NCI-H1105 treated with DMSO at 0.1 percent for 48 hours (cell line): ENCODE measurements around the gene HRH1.
"Not testable (repeated sequence)": the region's sequence is repeated elsewhere in the genome, so short reads cannot be mapped to it uniquely, and the experiment has no call there.

ENCODE experiments used
- DNase-seq: peaks from one replicate; lab custom pipeline; 2025; lab: John Stamatoyannopoulos, UW

HRH1 gene

DNA sequence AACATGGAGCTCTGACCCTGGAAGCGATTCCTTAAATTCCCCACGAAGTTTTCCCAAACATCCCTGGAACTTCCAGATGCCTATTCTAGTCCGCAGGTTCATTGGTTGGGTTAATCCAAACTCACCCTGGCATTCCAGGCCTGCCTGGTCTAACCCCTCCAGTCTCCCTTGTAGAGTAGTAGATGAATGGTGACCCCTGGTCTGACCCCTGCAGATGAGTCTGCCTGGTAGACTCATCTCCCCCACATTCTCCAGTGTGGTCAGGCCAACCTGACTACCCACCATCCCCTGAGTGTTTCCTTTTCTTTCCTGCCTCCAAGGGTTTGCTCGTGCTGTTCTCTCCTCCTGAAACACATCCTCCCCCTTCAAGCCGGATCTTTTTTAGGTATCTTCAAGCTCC is 10.8 kb upstream of the HRH1 start:
- DNase-seq: no peak

DNA sequence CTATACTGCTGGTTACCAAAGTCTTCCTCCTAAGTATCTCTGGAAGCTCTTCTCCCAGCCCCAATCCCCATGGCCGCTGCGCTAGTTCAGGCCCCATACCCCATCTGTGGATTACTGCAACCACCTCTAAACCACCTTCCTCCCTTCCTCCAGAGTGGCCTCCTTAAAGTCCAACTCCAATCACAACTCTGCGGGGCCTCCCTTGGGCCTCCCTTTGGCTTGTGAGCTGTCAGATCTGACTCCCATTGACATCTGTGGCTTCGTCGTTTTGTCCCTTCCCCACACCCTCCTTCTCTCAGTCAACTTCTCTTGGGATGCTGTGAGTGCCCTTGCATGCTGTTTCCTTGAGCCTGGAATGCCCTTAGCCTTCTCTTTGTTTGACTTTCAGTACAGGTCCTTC is 9.3 kb upstream of the HRH1 start:
- no peak for DNase-seq

DNA sequence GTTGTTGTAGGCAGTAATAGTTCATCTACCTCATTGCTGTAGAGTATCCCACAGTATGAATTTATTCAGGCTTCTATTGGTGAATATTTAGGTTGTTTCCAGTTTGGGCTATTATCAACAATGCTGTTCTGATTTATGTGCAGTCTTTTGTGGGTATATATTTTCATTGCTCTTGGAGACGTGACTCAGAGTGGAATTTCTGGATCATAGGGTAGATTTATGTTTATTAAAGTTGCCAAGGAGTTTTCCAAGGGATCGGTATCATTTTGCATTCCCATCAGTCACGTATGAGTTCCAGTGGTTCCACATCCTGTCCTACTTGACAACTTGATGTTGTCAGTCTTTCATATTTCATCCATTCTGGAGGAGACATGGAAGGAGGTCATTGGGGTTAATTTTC is 8.4 kb upstream of the HRH1 start:
- DNase-seq: no peak

DNA sequence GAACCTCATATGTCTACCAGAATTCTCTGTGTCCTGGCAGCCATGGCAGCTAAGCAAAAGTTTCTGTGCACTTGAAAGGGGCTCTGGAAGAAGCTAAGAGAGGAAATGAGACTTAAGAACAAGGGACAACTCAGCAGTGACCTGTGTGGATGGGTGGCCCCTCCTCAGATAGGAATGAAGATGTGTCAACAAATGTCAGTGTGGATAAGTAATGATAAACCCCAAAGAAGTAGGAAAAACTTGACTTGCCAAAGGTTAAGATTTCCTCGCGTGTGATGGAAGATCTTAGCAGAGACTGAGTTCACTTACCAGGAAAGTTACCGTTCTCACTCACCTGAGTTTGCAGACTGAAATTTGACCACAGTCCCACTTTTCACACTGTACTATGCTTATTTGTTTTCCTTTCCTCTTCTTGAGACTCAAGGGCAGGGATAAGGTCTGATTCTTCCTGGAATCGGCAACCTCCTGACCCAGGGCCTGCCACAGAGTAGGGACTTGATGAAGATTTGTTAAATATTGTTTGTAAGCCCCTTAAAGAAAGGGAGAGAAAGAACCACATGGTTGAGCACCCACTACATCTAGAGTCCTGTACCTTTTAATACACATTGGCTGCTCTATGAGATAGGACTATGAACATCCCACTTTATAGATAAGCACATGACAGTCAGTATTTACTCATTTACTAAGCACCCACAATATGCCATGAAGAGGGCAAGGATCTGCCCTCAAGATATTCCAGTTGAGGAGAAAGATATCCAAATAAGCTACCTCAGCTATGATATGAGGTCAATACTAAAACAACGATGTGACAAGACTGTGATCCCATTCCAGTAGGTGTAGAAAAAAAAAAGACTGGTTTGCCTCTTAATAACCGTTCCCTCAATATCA is 7.3 kb upstream of the HRH1 start:
- DNase-seq: no peak

DNA sequence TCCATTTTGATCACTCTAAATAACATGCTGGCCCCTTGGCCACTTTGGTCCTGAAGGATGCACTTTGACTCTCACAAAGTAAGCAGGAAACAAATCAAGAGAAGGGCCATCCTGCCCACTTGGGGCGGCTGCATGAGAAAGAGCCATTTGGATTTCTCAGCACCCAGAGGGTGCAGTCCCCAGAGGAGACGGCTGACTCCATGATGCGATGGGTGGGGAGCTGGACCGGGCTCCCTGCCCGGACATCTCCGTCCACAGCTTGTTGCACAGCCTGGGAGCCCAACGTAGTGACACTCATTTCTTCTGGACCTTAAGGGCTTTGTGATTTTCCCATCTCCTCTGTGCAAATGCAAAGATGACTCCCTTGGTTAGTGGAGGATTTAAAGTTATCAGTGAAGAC is 4.0 kb upstream of the HRH1 start:
- no peak for DNase-seq

DNA sequence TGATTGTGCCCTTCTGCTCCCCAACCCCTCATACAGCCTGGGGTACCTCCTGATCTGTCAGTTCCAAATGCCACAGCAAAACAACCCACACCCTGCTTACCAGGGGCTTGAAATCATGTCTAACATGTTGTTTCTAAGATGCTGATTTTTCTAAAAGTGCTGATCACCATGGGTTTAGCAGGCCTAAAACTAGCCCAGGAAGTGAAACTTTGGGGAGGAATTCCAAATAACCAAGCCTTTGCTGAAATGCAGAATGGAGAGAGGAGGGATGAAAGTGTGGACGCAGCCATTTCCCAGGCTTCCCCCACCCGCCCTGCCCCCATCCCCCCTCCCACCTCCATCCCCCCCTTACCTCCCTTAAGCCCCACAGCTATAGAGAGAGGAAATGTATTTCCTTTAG is 2.0 kb upstream of the HRH1 start:
- no peak for DNase-seq

DNA sequence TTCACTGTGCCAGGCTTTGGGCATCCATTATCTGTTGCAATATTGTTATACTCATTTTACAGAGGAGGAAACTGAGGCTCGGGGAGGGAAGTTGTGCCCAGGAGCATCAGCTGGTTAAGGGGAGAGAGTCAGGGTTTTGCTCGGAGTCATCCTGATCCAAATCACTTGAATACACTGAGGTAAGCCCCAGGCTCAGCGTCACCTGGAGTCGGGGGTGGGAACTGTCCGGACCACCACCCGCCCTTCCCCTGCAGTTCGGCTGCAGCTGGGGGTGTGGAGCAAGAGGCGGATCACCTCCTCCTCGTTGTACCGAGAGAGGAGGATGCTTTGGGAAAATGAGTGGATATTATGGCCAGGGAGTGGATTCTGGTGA is 646 bp downstream of the HRH1 start:
- no peak for DNase-seq

DNA sequence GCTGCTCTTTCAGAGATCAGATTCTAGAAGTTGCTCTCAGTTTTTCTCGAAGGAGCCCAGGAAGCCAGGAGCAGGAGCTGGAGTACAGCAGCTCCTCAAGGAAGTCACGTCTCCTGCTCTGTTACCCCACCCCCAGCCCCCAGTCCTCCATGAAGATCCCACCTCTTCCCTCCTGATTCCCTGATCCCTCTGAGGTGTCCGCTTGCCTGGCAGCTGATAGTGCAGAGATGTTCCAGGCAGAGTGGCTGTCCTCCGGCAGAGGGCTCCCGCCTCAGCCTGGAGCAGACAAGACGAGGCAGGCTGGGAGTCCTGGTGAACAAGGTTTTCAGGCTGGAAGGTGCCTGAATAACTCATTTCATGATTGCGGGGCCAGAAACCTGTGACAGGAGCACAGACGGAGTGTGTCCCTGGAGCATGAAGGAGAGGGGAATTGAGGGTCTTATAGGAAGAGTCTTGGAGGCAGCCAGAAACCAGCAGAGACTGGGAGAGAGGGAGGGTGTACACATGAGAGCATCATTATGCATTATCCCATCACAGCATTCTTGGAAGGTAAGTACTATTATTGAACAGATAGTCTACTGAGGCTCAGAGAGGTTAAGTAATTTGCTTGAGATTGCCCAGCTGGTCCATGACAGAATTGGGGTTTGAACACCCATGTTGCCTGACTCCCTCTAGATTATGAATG is 1.2 kb downstream of the HRH1 start:
- DNase-seq: peak; percentile 57

DNA sequence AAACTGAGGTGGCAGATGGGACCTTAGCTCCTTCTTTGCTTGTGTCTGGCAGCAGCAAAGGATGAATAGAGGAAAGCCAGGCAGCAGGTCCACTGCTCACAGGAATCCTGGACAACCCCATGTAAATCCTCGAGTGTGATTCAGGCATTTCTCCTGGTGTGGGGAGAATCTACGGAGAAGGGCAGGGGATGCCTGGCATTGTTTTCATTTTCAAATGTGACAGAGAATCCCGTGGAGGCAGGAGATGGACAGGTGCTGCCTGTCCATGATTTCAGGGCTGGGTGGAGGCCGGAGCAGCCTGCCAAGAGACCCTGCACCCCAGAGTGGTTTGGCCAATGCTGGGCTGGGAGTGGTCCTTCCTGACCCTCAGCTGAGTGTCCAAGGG is 1.7 kb downstream of the HRH1 start:
- DNase-seq: no peak

DNA sequence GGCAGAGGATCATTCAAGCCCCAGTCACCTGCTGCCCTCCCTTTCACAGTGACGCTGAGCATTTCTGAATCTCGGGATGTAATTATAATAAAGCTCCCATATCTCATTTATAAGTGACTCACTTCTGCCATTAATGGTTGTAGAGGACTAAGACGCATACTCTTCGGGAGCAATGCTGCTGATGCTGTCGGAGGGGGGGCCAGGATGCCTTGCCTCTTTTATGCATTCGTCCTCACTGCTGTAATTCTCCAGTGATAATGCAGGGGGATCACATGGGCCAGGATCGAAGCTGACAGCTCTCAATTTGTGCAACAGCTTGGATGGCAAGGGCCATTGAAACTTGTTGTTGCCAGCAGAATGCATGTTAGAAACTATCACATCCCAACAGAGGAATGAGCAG is 3.1 kb downstream of the HRH1 start:
- no peak for DNase-seq

DNA sequence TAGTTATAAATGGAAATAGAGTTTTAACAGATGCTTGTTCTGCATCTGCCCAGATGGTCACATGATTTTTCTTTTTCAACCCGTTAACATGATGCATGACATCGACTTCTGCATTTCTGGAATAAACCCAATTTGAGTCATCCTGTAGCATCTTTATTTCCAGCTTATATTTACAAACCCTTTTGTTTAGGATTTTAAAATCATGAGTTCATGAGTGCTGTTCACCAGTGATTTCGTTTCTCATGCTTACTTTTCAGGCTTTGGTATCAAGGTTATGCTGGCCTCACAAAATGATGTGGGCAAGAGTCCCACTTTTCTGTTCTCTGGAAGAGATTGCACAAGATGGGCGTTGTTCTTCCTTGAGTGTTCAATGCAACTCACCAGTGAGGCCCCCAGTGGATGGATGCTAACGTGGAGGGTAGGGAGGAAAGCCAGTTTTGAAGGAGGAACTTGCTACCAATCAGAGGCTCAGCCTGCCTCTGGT is 5.2 kb downstream of the HRH1 start:
- DNase-seq: no peak

DNA sequence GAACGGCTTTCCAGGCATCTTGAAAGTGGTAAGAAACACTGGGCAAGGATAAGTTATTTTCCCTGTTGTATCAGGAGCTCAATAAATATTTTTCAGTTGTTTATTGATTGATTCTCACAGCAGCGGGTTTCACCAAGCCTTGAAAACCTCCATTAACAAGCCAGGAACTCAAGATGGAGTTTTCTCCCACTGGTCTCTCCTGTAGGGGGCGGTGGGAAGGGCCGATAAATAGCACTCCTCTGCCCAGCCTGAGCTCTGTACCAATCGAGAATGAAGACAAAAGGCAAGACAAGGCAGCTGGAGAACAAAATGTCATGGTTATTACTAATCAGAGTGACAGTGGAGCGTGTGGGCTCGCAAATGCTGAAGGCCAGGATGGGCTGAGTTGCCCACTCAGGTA is 7.4 kb downstream of the HRH1 start:
- DNase-seq: no peak

DNA sequence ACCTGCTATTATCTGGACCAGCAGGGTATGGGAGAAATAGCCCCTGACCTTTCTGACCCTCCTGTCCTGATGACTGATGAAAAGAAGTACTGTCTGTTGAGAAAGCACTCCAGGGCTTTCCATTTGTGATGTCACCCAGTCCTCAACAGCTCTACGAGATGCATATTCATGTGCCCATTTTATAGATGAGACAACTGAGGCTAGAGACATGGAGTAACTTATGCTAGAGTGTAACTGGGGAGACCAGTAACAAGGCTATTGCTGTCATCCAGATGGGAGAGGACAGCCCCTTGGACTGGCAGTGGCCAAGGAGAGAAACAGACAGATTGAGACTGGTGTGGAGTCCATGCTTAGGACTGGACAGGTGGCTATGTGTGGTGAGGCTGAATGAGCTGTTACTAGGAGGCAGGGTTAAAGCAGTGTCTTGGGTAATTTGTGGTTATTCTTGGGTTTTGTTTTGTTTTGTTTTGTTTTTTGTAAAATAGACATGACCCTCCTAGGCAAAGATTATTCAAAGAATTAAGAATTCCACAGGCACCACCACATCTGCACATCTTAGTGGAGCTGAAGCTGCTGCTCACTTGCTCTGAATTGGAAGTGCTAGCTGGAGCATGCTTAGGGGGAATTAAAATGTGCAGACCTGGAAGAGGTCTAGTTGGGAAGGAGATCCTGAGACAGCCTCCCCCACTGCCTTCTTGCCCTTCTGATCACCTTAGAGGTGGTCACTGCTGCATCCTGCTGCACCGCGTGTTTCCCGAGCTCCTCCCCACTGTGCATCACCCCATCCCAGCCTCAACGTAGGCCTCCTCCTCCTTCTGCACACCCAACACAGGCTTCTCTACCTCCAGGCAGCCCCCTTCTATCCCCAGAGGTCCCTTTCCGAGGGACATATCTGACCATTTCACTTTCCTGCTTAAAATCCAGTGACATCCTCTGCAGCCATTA is 8.4 kb downstream of the HRH1 start:
- DNase-seq: no peak

DNA sequence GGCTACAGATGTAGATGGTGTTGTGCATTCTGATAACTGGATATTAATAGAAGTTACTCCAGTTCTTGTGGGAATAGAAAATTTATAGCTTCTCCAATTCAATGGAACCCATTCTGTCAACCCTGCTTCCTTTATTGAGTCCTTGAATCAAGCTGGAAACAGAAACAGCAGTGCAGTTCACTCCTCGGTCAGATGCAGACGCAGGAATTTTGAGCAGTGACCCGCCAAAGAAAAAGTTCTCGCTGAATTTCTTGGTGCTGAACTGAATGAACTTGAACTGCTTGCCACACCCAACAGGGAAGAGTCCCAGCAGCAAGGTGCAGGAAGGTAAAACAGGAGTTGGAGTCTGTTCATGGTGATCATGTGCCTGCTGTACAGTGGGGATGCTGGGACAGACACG is 10.3 kb downstream of the HRH1 start:
- no peak for DNase-seq

DNA sequence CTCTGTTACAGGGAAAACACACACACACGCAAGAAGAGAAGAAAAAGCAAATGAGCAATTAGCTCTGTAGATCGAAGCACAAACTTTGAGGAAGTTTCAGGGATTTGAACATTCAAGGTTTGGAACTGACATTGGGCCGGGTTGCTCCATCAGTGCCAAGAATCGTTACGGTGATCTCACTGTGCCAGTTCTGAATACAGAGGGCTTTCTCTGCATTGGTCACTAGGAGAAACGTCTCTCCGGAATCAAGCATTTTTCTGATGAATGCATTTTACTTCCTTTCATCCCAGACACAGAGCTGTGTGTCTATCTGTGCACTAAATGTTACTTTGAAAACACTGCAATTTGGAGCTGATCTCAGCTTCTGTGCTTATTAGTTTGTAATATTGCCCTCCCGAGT is 11.2 kb downstream of the HRH1 start:
- DNase-seq: no peak

DNA sequence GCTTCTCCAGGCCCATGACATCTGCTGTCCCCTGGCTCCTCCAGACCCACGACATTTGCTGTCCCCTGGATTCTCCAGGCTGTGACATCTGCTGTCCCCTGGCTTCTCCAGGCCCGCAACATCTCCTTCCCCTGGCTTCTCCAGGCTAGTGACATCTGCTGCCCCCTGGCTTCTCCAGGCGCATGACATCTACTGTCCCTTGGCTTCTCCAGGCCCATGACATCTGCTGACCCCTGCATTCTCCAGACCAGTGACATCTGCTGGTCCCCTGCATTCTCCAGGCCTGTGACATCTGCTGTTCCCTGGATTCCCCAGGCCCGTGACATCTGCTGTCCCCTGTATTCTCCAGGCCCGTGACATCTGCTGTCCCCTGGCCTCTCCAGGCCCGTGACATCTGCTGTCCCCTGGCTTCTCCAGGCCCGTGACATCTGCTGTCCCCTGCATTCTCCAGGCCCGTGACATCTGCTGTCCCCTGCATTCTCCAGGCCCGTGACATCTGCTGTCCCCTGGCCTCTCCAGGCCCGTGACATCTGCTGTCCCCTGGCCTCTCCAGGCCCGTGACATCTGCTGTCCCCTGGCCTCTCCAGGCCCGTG is 12.6 kb downstream of the HRH1 start:
- DNase-seq: not testable (repeated sequence)

DNA sequence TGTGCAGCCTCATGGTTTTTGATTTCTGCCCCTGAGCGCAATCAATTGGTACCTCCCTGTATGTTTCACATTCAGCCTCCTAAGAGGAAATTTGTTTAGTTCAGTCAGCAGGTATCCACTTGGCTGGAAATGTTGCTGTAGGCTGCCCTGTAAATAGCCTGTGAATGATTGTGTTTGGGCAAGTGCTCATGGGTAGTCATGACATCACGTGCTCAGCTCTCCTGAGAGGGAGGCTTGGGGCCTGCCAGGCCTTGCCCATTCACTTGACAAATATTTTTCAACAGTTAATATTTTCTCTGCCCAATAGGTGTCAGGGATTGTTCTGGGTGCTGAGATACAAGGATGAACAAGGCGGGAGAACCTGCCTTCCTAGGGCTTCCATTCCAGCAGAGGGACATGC is 13.3 kb downstream of the HRH1 start:
- no peak for DNase-seq

DNA sequence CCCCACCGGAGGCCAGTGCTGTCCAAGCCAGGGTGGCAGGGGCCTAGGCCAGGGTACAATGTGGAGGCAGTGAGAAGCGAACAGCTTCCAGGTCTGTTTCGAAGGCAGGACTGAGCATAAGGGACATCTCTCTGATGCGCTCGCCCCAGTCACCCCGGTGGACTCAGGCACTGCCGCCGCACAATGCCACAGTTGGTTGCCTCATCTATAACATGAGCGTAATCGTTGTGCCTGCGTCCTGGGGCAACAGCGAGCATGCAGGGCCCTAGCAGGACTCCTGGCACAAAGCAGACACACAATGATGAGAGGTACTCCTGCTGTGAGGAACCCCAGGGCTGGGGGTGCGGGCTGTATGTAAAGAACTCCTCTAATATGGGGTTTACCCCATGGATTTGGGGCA is 14.1 kb downstream of the HRH1 start:
- DNase-seq: no peak

DNA sequence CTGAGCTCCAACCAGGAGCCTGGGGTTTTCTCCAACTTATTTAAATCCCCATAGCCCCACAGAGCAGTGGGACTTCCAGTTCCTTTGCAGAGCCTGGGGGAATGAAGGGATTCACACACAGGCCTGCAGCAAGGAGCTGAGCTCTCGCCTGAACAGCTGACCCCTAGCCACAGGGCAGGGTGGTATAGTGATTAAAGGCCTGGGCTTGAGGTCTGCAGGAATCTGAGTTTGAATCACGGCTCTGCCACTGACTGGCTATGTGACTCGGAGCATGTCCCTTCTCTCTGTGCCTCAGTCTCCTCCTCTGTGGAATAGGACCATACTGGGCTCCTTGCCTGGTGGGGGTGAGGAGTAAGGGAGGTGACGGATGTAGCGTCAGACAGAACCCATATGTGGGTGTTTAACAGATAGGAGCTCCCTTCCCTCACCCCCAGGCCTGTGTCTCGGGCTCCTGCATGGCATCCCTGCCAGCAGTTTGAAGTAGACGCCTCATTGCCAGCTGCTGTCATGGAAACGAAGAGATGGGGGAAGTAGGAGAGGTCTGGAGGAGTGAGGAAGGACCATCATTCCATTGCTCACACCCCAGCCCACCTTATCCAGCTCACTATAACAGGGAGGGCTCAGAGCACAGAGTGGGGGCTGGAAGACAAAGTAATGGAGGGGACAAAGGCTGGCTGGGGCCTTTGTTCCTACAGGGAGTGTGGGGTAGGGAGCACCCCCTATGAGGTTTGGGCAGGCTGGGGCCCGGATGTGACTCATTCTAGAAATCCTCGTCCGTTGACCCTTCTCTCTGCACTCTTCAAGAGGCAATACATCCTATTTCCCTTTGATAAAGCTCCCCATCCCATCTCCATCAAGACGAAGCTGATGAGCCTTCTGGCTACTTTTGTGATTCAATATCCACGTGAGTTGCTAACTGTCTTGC is 14.8 kb downstream of the HRH1 start:
- no peak for DNase-seq

DNA sequence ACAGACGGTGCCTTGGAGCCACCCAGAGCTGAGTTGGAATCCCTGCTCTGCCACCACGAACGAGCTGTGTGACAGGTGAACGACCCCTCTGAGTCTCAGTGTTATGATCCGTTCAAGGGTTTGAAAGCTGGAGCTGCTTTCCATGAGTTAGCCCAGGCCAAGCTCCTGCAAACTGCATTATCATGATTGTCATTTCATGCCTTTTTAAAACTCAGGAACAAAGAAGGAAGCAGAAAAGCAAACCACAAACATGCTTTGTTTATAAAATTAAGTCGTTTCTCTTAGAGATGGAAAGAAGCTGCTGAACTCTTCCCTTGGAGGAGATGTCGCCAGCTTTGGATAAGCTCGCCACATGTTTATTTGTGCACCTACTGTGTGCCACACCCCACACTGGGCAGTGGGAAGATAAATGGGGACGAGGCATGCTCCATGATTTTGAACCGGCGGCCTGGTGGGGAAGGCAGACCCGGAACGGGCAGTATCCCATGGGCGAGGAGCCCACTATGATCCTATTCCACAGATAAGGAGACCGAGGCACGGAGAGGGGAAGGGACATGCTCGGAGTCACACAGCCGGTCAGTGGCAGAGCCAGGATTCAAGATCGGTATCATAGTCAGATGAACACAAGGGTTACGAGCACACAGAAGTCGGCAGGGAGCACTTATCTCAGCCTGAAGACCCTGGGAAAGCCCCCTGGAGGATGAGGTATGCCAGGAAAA is 15.9 kb downstream of the HRH1 start:
- no peak for DNase-seq
